H1 (cell line): ENCODE measurements around the gene SLC6A7. TPM values are rescaled to one million over a fixed set of nuclear protein-coding genes. Genes with fewer than 3 reads are reported as not detected.

Source experiments
- BRCA1 ChIP-seq: IDR thresholded peaks from 2 replicates; pipeline ENCODE4 v1.6.1; 2012; ENCODE audit warnings: low read depth, low read length, improper control_type of control experiment
- CHD7 ChIP-seq: fragments of 300-600 bp; sonication (generic); IDR thresholded peaks from 2 replicates; pipeline ENCODE4 v1.7.1; 2012; ENCODE audit warnings: low read length, moderate library complexity, mild to moderate bottlenecking, inconsistent platforms; ENCODE audit not compliant: insufficient replicate concordance
- EGR1 ChIP-seq: IDR thresholded peaks from 2 replicates; pipeline ENCODE4 v1.6.1; 2011; ENCODE audit warnings: low read depth, low read length, borderline replicate concordance
- polyA plus RNA-seq, 7 experiments: library from polyadenylated mRNA; depleted of rRNA in 3 of 7; stranded (reverse) in 5 of 7; unstranded in 2 of 7; fragments of >200 nt in 5 of 7; fragments of 200-250 nt in 2 of 7; gene quantifications; 1 replicate in 5 of 7; 2 replicates in 1 of 7; 4 replicates in 1 of 7; pipeline versions ENCODE4 v1.2.1 to v1.2.3, GENCODE V29; 2011 to 2013; ENCODE audit warnings: missing spikeins in 2 of 7, mixed read lengths in 2 of 7
- total RNA-seq: library from RNA; stranded (reverse); fragmentation: NEBNext Ultra II Directional; extraction: Animal tissue kit (Norgen Biotek cat#: 25700); gene quantifications from 2 replicates; pipeline ENCODE4 v1.2.1, GENCODE V29; 2021
- TF ChIP-seq, protein P1 (sequence below): IDR thresholded peaks from 2 replicates; pipeline ENCODE4 v1.6.1; 2011; ENCODE audit warnings: low read length, improper control_type of control experiment

The SLC6A7 gene
- total and polyA plus RNA-seq, 2 of the 8 experiments (the other 6 are each of a cell fraction or from before 2014, with no cell fraction given): 0.07 to 0.12 TPM

DNA sequence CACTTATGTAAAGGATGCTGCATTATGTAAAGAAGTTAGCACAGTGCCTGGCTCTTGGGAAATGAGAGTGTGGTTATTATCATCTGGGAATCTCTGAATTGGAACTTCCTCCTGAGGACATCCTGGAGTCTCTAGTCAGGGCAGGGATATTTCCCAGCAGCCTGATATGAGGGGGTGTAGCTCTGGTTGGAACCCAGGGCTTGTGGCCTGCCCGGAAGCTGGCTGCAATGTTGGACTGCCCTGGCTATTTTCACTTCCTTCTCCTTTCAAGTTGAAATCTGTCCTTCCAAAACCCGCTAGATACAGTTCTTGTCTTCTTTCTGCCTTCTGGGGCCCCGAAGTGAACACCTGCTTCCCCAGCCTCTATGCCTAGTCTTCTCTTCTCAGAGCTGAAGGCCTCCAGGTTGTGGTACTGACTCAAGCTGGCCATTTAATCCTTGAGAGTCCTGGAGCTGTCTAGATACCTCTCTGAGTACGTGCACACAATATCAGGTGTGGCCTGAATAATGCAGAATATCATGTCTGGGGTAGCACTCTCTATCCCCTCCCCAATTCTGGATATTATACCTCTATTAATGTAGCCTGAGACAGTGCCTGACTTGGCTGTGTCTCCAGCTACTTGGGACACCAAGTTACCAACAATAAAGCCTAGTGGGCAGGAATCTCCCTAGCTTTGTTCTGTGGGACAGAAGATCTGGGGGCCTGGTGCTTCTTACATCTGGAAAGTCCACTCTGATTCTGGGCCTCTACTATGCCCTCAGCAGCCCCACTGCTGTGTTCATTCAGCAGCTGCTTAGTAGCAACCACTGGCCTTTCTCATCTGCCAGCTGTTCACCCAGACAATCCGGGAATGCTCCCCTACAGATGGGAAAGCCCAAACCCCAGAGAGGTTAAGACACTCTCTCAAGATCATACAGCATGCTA, 45.0 kb downstream of the SLC6A7 start (continued):
- no peak for TF ChIP-seq CHD7
- TF ChIP-seq, protein P1, sequence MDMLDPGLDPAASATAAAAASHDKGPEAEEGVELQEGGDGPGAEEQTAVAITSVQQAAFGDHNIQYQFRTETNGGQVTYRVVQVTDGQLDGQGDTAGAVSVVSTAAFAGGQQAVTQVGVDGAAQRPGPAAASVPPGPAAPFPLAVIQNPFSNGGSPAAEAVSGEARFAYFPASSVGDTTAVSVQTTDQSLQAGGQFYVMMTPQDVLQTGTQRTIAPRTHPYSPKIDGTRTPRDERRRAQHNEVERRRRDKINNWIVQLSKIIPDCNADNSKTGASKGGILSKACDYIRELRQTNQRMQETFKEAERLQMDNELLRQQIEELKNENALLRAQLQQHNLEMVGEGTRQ: no peak
- no peak for TF ChIP-seq BRCA1
- no peak for TF ChIP-seq EGR1
